GM23338 (cell line): ENCODE data around the gene GALR2. TPM values are rescaled to one million over a fixed set of nuclear protein-coding genes. Genes with fewer than 3 reads are reported as not detected.

Source experiments
- ATAC-seq: fragments of 200-7000 bp; cut with Tn5 transposase; 3 replicates; pipeline ENCODE4 v1.9.1; 2020
- DNase-seq: peaks from one replicate; pipeline ENCODE4 v3.0.0-alpha.2; 2015; ENCODE audit warnings: low spot score
- H2AFZ ChIP-seq: fragments of 200-600 bp; sonication (generic); 2 replicates; pipeline ENCODE4 v1.8.0; 2016; ENCODE audit warnings: antibody characterized with exemption, mild to moderate bottlenecking, moderate library complexity
- H3F3A ChIP-seq: fragments of 200-600 bp; sonication (generic); replicated peaks from 2 replicates; pipeline ENCODE4 v1.8.0; 2017; ENCODE audit warnings: antibody characterized with exemption, mixed run types, low read depth
- H3K27ac ChIP-seq: fragments of 200-600 bp; sonication (generic); 2 replicates; pipeline ENCODE4 v1.6.1; 2016; ENCODE audit warnings: low read depth
- H3K27me3 ChIP-seq: fragments of 200-600 bp; sonication (generic); 2 replicates; pipeline ENCODE4 v1.8.0; 2016; ENCODE audit warnings: mild to moderate bottlenecking, mixed run types, moderate library complexity; ENCODE audit not compliant: insufficient read depth
- H3K36me3 ChIP-seq: fragments of 200-600 bp; sonication (generic); 2 replicates; pipeline ENCODE4 v1.8.0; 2016; ENCODE audit warnings: mild to moderate bottlenecking; ENCODE audit not compliant: insufficient read depth
- H3K4me1 ChIP-seq: fragments of 200-600 bp; sonication (generic); 2 replicates; pipeline ENCODE4 v1.8.0; 2016; ENCODE audit warnings: mild to moderate bottlenecking, moderate library complexity; ENCODE audit not compliant: insufficient read depth
- H3K4me2 ChIP-seq: fragments of 200-600 bp; sonication (generic); 2 replicates; pipeline ENCODE4 v1.7.1; 2017; ENCODE audit warnings: mixed run types
- H3K4me3 ChIP-seq: fragments of 200-600 bp; sonication (generic); 2 replicates; pipeline ENCODE4 v1.6.1; 2016; ENCODE audit warnings: mixed run types
- H3K79me2 ChIP-seq: fragments of 200-600 bp; sonication (generic); replicated peaks from 2 replicates; pipeline ENCODE4 v1.8.0; 2017; ENCODE audit warnings: mild to moderate bottlenecking; ENCODE audit not compliant: insufficient read depth
- H3K9me2 ChIP-seq: fragments of 200-600 bp; sonication (generic); 2 replicates; pipeline ENCODE4 v1.8.0; 2017; ENCODE audit not compliant: insufficient read depth
- H4K20me1 ChIP-seq: fragments of 200-600 bp; sonication (generic); replicated peaks from 2 replicates; pipeline ENCODE4 v1.8.0; 2017; ENCODE audit warnings: mild to moderate bottlenecking; ENCODE audit not compliant: insufficient read depth
- H3K27ac Mint-ChIP-seq: 2 replicates; pipeline ENCODE4 v1.8.0; 2020; ENCODE audit warnings: inconsistent platforms, mild to moderate bottlenecking, moderate library complexity, mixed read lengths
- H3K27me3 Mint-ChIP-seq: 3 replicates; pipeline ENCODE4 v1.8.0; 2022; ENCODE audit warnings: low read depth, mild to moderate bottlenecking, moderate library complexity, mixed read lengths, inconsistent platforms; ENCODE audit not compliant: insufficient read depth, poor library complexity
- H3K36me3 Mint-ChIP-seq: 3 replicates; pipeline ENCODE4 v1.8.0; 2021; ENCODE audit warnings: low read depth, mild to moderate bottlenecking, inconsistent platforms, moderate library complexity, mixed read lengths
- H3K4me1 Mint-ChIP-seq: 3 replicates; pipeline ENCODE4 v1.8.0; 2020; ENCODE audit warnings: mild to moderate bottlenecking, inconsistent platforms, mixed read lengths
- H3K4me3 Mint-ChIP-seq: 3 replicates; pipeline ENCODE4 v1.8.0; 2021; ENCODE audit warnings: moderate library complexity, mild to moderate bottlenecking, inconsistent platforms, mixed read lengths
- H3K9me3 Mint-ChIP-seq: 3 replicates; pipeline ENCODE4 v1.8.0; 2020; ENCODE audit warnings: moderate library complexity, mild to moderate bottlenecking, inconsistent platforms, mixed read lengths
- CTCF ChIP-seq, 2 experiments: fragments of 200-600 bp in 1 of 2; sonication (generic) in 1 of 2; conservative IDR thresholded peaks; 2 replicates each; pipeline versions ENCODE4 v1.5.1 to v1.6.1; 2016 to 2017; ENCODE audit warnings: antibody characterized with exemption in 2 of 2, low read depth in 2 of 2, mild to moderate bottlenecking in 2 of 2, moderate library complexity in 1 of 2
- ETS1 ChIP-seq: IDR thresholded peaks from 2 replicates; pipeline ENCODE4 v1.6.1; 2016; ENCODE audit warnings: antibody characterized with exemption
- EZH2phosphoT487 ChIP-seq: fragments of 200-600 bp; sonication (generic); IDR thresholded peaks from one replicate; pipeline ENCODE4 v1.8.1; 2018; ENCODE audit warnings: antibody characterized with exemption; ENCODE audit not compliant: unreplicated experiment
- NANOG ChIP-seq: IDR thresholded peaks from 2 replicates; pipeline ENCODE4 v1.6.1; 2016; ENCODE audit warnings: antibody characterized with exemption, borderline replicate concordance
- POLR2AphosphoS5 ChIP-seq: IDR thresholded peaks from 2 replicates; pipeline ENCODE4 v1.6.1; 2016; ENCODE audit warnings: antibody characterized with exemption, low read depth
- polyA plus RNA-seq: library from polyadenylated mRNA; unstranded; fragments of >200 nt; fragmentation: Nextera tagmentation; extraction: Ambion mirVana; gene quantifications from 2 replicates; pipeline ENCODE4 v1.2.1, GENCODE V29; 2016
- total RNA-seq: library from RNA; depleted of rRNA; stranded (reverse); fragments of >200 nt; shearing (Covaris generic); gene quantifications from 2 replicates; pipeline ENCODE4 v1.2.3, GENCODE V29; 2014

The GALR2 gene
- total and polyA plus RNA-seq, 2 experiments from 2014 or later = 0.50 to 2.2 TPM

- Histone ChIP-seq H3K27ac (peak overlapping the region; percentile 94), H3K27me3 (no peaks in the 10 kb centered on the region), H3K79me2 (peaks cover 20% of the 10 kb centered on the region), H3K9me2 (no peaks in the 10 kb centered on the region), H3K4me1 (peaks cover 26% of the 10 kb centered on the region; the same call in 1 of the 2 replicates), H2AFZ (peak overlapping the region; percentile 39), H3K36me3 (peaks cover 11% of the 10 kb centered on the region), H4K20me1 (no peaks in the 10 kb centered on the region; the same call in 1 of the 2 replicates), H3K4me3 (peak overlapping the region; percentile 92; the same call in 1 of the 2 replicates), H3K4me2 (peak overlapping the region; percentile 96), H3F3A (peaks cover 12% of the 10 kb centered on the region; the same call in 1 of the 2 replicates)
- Mint-ChIP-seq H3K27me3 (peaks cover 10% of the 10 kb centered on the region), H3K4me3 (peak overlapping the region; percentile 86), H3K27ac (peak overlapping the region; percentile 98), H3K4me1 (peaks cover 27% of the 10 kb centered on the region), H3K36me3 (peaks cover 30% of the 10 kb centered on the region), H3K9me3 (peaks cover 3% of the 10 kb centered on the region; the same call in 2 of the 3 replicates)
- ATAC-seq (peak; percentile 20), DNase-seq (peak; percentile 27)
- TF ChIP-seq NANOG (no peak), EZH2phosphoT487 (no peak), CTCF (conservative IDR thresholded peaks at IDR 0.05; ENCODE audit: low read depth in 2 of 2) (peak in 1 of 2 experiments; percentile 17; a peak in 1 of 4 replicates)
Measured at GRCh38 chr17:76104140-76104895, 29.7 kb downstream of the GALR2 start.

- peaks cover 9% of the 10 kb centered on the region for H3K36me3 ChIP-seq
- H3K27ac ChIP-seq = peak overlapping the region; percentile 94; the same call in 1 of the 2 replicates
- H3K9me2 ChIP-seq = no peaks in the 10 kb centered on the region
- H3K27me3 ChIP-seq = no peaks in the 10 kb centered on the region
- H3K27ac Mint-ChIP-seq = peak overlapping the region; percentile 67; the same call in 1 of the 2 replicates
- TF ChIP-seq EZH2phosphoT487 (no peak), POLR2AphosphoS5 (no peak), ETS1 (no peak)
- H3K4me1 ChIP-seq = peaks cover 26% of the 10 kb centered on the region; the same call in 1 of the 2 replicates
- H3K4me1 Mint-ChIP-seq = peaks cover 27% of the 10 kb centered on the region
- no peak overlapping the region for H2AFZ ChIP-seq
- peaks cover 12% of the 10 kb centered on the region; the same call in 1 of the 2 replicates for H3F3A ChIP-seq
- H3K4me3 ChIP-seq = no peak overlapping the region
- peaks cover 3% of the 10 kb centered on the region; the same call in 2 of the 3 replicates for H3K9me3 Mint-ChIP-seq
- no peaks in the 10 kb centered on the region; the same call in 1 of the 2 replicates for H4K20me1 ChIP-seq
- ATAC-seq (no peak), DNase-seq (no peak)
- H3K79me2 ChIP-seq = peaks cover 20% of the 10 kb centered on the region
- peaks cover 25% of the 10 kb centered on the region for H3K36me3 Mint-ChIP-seq
- 0 out of 3 replicates have a peak overlapping the region, but pooled peaks have one; percentile 86 for H3K4me3 Mint-ChIP-seq
- H3K27me3 Mint-ChIP-seq = peaks cover 10% of the 10 kb centered on the region
- no peak overlapping the region for H3K4me2 ChIP-seq
Measured at GRCh38 chr17:76104896-76105231, 30.3 kb downstream of the GALR2 start.
